PFSK-1 (cell line): ENCODE measurements around the gene VRK3.

Source experiments
- FOXP2 ChIP-seq: optimal IDR thresholded peaks from 2 replicates; pipeline ENCODE3; 2011; ENCODE audit warnings: borderline replicate concordance, control low read depth, inconsistent platforms; ENCODE audit not compliant: insufficient read depth; ENCODE audit errors: extremely low read length, extremely low read depth
- POLR2AphosphoS5 ChIP-seq: IDR thresholded peaks from 2 replicates; pipeline ENCODE4 v1.6.1; 2012; ENCODE audit warnings: low read depth, mild to moderate bottlenecking, control low read depth, low read length, moderate library complexity
- REST ChIP-seq, 2 experiments: IDR thresholded peaks; 2 replicates each; pipeline versions ENCODE4 v1.6.1 to v1.8.0; 2011 to 2012; ENCODE audit warnings: low read depth in 2 of 2, low read length in 2 of 2, control low read depth in 1 of 2, inconsistent platforms in 1 of 2, mild to moderate bottlenecking in 1 of 2, moderate library complexity in 1 of 2; ENCODE audit not compliant: insufficient read depth in 1 of 2
- SIN3A ChIP-seq: IDR thresholded peaks from 2 replicates; pipeline ENCODE4 v1.6.1; 2012; ENCODE audit warnings: mild to moderate bottlenecking, low read length, moderate library complexity, borderline replicate concordance; ENCODE audit not compliant: insufficient read depth
- TAF1 ChIP-seq: IDR thresholded peaks from 2 replicates; pipeline ENCODE4 v1.6.1; 2012; ENCODE audit warnings: low read length, control low read depth, borderline replicate concordance; ENCODE audit not compliant: insufficient read depth

Gene VRK3

GRCh38 chr19:49938662-49939061 lies 86.5 kb downstream of the VRK3 start:
- no peak for TF ChIP-seq FOXP2

- TF ChIP-seq REST (IDR thresholded peaks at IDR 0.05; ENCODE audit: insufficient read depth in 1 of 2, low read depth in 2 of 2, low read length in 2 of 2): 0 out of 4 replicates have a peak, but pooled peaks of 1 of the 2 experiments have one; percentile 54
- no peak for TF ChIP-seq POLR2AphosphoS5
These were observed 87.3 kb downstream of the VRK3 start for GRCh38 chr19:49937750-49938381.

- TF ChIP-seq TAF1: no peak
- no peak for TF ChIP-seq POLR2AphosphoS5
- no peak for TF ChIP-seq FOXP2
- TF ChIP-seq SIN3A: no peak
- no peak for TF ChIP-seq REST (IDR thresholded peaks at IDR 0.05; ENCODE audit: insufficient read depth in 1 of 2, low read depth in 2 of 2, low read length in 2 of 2)
These were observed 88.6 kb downstream of the VRK3 start for GRCh38 chr19:49936549-49936948.

GRCh38 chr19:49933643-49934042 lies 91.5 kb downstream of the VRK3 start:
- TF ChIP-seq REST (IDR thresholded peaks at IDR 0.05; ENCODE audit: insufficient read depth in 1 of 2, low read depth in 2 of 2, low read length in 2 of 2) (no peak), POLR2AphosphoS5 (no peak)

GRCh38 chr19:49932731-49933131 lies 92.4 kb downstream of the VRK3 start:
- TF ChIP-seq FOXP2 (no peak), TAF1 (no peak), REST (IDR thresholded peaks at IDR 0.05; ENCODE audit: insufficient read depth in 1 of 2, low read depth in 2 of 2, low read length in 2 of 2) (no peak), POLR2AphosphoS5 (no peak), SIN3A (no peak)

- TF ChIP-seq FOXP2 (no peak), POLR2AphosphoS5 (no peak), REST (IDR thresholded peaks at IDR 0.05; ENCODE audit: insufficient read depth in 1 of 2, low read depth in 2 of 2, low read length in 2 of 2) (no peak), SIN3A (no peak)
These were observed 93.1 kb downstream of the VRK3 start for GRCh38 chr19:49932041-49932451.
